GM19238 (cell line): Measurements from ENCODE around the gene YIF1B.
"Not testable (repeated sequence)": the region's sequence is repeated elsewhere in the genome, so short reads cannot be mapped to it uniquely, and the experiment has no call there.

Experiments
- DNase-seq: peaks from one replicate; pipeline ENCODE4 v3.0.0; 2011; ENCODE audit warnings: low spot score; ENCODE audit not compliant: insufficient read length

Gene YIF1B, protein sequence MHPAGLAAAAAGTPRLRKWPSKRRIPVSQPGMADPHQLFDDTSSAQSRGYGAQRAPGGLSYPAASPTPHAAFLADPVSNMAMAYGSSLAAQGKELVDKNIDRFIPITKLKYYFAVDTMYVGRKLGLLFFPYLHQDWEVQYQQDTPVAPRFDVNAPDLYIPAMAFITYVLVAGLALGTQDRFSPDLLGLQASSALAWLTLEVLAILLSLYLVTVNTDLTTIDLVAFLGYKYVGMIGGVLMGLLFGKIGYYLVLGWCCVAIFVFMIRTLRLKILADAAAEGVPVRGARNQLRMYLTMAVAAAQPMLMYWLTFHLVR

DNA sequence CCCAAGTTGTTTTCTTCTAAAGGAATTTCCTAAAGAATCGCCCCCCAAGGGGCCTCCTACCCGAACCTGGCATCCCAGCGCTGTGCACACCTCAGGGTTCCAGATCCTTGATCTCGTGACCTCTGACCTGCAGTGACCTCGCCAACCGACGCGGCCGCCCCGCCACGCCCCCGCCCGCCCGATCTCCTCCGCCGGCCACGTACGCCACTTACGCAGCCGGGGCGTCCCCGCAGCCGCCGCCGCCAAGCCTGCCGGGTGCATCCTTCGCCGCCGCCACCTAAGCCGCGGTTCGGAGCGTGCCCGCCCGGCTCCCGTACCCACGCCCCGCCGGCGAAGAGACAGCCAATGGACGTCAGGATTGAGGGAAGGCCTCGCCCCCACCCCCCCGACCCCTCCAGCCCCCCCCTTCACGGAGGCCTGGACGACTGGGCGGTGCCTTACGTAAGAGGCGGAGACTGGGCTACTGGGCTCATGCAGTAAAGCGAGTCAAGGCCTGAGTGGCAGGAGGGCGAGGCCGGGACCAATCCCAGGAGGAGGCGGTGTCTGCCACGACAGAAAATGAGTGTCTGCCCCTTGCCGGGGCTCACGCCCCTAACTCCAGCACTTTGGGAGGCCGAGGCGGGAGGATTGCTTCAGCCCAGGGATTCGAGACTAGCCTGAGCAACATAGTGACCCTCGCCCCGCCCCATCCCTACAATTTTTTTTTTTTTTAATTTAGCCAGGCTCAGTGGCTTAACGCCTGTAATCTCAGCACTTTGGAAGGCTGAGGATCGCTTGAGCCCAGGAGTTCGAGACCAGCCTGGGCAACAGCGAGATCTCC is at the start of gene YIF1B:
Gene YIF1B (minus strand): TSS at position 291 of the 820 bp plus-strand sequence. CDS start 30 bp downstream, at position 261.
- peak; percentile 98 for DNase-seq

DNA sequence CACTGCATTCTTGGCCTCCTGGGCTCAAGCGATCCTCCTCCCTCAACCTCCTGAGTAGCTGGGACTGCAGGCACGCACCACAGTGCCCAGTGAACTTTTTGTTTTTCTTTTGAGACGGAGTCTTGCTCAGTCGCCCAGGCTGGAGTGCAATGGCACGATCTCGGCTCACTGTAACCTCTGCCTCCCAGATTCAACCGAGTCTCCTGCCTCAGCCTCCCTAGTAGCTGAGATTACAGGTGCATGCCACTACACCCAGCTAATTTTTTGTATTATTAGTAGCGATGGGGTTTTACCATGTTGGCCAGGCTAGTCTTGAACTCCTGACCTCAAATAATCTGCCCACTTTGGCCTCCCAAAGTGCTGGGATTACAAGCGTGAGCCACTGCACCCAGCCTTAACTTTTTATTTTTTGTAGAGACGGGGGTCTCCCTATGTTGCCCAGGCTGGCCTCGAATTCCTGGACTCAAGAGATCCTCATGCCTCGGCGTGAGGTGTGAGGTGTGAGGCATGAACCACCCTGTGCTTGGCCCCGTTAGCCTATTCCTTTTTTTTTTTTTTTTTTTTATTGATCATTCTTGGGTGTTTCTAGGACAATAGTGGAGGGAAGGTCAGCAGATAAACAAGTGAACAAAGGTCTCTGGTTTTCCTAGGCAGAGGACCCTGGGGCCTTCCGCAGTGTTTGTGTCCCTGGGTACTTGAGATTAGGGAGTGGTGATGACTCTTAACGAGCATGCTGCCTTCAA is 47.4 kb upstream of the YIF1B start:
- DNase-seq = not testable (repeated sequence)

DNA sequence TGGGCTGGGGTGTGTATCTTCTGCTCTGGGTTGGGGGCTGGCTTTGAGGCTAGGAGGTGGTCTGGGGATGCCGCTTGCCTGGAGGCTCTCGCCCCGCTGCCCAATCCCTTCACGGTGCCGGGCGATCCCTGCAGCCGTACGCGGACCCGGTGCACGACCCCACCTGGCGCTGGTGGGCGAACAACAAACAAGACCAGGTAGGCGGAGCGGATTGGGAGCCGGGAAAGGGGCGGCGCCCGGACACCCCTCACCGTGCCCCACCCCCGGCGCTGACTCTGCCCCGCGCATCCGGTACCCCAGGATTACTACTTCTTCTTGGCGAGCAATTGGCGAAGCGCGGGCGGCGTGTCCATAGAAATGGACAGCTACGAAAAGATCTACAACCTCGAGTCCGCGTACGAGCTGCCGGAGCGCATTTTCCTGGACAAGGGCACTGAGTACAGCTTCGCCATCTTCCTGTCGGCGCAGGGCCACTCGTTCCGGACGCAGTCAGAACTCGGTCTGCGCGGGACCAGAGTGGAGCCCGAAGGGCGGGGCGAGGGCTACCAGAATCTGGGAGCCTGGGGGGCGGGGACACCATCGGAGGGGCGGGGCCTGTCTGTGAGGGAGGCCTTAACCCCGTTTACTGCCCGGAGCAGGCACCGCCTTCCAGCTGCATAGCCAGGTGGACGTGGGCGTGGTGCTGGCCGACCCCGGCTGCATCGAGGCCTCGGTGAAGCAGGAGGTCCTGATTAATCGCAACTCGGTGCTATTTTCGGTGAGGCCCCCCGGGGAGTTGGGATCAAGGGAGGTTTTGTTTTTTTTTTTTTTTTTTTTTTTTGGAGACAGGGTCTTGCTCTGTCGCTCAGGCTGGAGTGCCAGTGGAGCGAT is 46.6 kb upstream of the YIF1B start:
- DNase-seq = peak; percentile 60

DNA sequence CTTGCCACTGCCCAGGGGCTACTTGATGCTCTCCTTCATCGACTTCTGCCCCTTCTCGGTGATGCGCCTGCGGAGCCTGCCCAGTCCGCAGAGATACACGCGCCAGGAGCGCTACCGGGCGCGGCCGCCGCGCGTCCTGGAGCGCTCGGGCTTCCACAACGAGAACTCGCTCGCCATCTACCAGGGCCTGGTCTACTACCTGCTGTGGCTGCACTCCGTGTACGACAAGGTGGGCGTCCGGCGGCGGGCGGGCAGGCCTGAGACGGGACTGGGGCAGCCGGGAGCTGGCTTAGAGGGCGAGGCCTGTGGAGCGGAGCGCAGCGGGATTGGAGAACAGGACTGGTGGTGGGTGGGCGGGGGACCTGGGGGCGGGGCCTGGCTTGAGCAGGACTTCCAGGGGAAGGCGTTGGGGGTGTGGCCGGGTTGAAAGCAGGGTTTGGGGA is 45.9 kb upstream of the YIF1B start:
- peak; percentile 63 for DNase-seq

DNA sequence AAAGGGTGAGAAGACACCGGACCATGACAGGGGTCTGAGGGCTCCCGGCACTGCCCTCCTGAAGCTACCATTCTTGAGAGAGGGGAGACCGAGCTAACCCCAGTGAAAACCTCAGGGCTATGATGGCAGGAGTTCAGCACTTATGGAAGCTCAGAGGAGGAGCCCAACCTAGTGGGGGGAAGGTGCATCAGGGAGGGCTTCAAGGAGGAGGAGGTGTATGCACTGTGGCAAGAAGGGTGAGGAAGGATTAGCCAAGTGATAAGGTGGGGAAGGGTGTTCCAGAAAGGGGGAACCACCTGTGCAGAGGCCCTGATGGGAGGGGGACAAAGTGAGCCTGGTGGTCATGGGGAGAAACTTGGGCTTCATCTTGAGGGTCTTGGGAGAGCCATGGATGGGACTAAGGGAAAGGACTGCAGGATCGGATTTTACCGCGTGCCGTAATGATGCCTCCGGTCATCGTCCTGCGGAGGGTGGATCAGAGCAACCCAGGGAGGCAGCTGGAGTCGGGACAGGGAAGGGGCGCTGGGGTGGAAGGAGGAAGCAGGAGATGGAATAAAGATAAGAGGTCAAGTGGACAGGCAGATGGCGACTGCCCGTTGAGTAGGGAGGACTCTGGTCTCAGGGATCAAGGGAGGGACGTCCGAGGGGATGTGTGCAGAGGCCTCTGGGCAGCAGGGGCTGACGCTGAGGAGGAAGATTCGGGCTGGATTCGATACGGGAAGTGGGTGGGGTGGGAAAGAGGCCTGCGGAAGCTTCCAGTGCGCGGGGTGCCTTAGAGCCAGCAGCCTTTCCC is 45.3 kb upstream of the YIF1B start:
- no peak for DNase-seq

DNA sequence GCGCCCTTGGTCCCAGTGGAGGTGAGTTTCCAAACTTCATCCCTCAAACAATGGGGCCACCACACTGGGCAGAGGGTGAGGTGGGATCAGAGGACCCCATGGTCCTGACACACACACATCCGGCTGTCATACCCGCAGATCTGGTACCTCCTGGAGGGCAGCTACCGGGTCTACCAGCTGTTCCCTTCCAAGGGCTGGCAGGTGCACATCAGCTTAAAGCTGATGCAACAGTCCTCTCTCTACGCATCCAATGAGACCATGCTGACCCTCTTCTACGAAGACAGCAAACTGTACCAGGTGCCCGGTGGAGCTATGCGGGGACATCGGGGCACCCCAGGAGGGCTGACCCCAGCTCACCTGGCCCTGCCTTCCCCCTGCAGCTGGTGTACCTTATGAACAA is 44.6 kb upstream of the YIF1B start:
- DNase-seq = no peak

DNA sequence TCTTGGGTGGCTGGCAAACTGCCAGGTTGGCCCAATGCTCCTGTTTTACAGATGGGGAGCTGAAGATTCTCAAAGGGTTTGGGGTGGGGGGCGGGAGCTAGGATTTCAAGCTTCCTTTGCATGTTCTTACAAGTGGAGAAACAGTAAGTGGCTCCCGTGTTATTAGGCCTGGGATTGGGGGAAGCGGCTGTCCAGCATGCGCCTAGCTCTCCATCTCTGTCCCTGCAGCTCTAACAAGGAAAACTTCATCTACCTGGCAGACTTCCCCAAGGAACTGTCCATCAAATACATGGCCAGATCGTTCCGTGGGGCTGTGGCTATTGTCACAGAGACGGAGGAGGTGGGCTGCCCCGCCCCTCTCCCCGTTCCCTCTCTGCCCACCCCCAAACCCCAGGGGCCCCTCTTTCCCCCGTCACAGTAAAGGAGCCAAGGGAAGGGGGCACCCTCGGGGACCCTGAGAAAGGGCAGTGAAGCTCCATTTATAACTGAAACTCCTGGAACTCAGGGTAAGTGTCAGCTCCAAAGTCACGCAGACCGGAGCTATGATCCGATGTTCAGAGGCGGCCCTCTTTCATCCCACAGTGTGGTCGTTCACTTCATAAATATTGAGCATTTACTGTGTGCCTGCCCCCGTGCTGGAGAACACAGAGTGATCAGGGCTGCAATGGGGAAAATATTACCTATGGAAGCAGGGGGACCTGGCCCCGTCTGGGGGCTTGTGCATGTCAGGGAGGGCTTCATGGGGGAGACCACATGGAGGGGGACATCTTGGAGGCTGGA is 43.7 kb upstream of the YIF1B start:
- DNase-seq = no peak

DNA sequence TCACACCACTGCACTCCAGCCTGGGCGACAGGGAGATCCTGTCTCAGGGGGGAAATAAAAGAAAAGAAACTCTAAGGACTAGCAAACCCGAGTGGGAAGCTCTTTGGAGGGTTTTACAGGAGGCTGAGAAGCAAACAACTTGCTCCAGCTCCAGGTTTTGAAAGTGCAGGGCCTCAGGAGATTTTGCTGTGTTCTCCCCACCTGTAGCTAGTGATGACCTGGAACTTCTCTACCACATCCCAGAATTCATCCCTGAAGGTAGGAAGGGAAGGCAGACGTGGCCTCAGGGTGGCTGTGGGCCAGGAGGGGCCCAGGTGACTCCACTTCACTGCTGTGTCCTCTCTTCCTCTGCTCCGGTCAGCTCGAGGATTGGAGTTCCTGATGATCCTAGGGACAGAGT is 42.3 kb upstream of the YIF1B start:
- no peak for DNase-seq

DNA sequence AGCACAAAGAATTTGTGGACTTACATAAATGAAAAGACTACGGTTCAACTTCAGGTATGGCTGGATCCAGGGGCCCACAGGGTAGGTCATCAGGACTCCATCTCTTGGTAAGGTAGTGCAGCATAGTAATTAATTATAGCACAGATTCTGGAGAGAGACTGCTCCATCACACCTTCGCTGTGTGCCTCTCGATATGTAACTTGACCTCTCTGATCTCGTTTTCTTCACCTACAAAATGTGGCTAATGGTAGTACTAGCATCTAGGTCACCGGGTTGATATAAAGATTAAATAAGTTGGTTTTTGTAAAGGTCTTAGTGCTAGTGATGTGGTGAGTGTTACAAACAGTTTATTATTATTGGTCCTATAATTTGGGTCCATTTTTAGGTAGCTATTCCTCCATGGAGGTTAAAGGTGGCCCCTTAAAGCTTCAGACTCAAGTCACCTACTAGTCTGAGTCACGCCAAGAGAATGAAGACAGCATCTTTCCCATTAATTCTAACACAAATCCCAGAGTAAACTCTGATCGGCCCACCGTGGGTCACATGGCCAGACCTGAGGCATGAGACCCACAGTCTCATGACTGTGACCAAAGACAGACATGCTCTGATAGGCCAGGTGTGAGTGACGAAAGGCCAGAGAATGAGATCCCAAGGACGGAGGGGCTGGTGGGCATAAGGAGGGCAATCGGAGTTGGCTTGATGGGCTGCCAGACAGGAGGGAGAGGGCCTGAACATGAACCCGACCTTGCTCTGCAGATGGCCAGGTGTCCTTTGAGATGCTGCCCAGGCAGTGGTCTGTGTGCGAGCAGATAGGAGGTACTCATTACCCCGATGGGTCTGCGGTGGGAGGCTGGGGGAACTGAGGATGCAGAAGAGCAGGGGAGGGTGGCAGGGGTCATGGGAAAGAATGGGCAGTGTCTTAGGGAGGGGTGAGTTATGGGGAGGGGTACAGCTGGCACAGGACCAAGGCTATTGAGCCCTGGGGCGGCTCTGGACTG is 40.3 kb upstream of the YIF1B start:
- no peak for DNase-seq

DNA sequence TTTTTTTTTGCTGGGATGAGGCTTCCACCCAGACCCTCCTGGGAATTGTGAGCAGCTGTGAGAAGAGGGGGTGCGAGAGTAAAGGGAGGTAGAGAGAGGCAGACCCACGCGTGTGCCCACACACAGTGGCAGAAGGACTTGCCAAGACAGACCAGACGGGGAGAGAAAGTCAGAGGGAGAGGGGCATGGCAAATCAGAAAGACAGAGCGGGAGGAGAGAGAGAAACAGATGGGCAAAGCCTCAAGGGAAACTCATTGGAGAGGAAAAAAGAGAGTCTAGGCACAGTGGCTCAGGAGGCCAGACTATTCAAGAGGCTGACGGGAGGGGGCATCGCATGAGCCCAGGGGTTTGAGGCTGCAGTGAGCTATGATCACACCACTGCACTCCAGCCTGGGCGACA is 36.9 kb upstream of the YIF1B start:
- no peak for DNase-seq

DNA sequence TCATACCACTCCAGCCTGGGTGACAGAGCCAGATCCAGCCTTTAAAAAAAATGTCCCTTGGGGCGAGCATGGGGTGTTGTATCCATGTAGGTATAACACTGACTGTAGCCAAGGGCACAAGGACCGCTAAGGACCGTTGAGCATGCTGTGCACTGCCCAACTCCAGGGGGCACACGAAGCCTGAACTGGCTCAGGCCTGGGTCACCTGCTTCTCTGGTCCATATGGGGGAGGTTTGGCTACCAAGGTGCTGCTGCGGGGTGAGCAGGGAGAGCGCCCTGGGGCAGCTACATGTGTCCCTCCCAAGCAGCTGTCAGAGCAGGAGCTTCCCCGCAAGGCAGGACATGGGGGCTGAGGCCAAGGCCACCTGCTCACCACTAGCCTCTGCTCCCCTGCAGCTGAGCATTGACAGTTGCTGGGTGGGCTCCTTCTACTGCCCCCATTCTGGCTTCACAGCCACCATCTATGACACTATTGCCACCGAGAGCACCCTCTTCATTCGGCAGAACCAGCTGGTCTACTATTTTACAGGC is 36.2 kb upstream of the YIF1B start:
- no peak for DNase-seq

DNA sequence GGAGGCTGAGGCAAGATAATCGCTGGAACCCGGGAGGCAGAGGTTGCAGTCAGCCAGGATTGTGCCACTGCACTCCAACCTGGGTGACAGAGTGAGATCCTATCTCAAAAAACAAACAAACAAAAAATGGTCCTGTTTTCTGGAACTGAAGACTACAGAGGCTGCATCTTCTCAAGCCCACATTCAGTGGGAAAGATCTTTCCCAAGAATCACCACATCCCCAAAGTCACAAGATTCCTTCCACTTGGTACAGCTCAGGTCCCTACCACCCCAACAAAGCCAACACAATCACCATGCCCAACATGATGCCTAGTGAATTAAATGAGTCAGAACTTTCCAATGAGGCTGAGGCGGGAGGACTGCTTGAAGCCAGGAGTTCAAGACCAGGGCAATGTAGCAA is 35.1 kb upstream of the YIF1B start:
- DNase-seq = no peak

DNA sequence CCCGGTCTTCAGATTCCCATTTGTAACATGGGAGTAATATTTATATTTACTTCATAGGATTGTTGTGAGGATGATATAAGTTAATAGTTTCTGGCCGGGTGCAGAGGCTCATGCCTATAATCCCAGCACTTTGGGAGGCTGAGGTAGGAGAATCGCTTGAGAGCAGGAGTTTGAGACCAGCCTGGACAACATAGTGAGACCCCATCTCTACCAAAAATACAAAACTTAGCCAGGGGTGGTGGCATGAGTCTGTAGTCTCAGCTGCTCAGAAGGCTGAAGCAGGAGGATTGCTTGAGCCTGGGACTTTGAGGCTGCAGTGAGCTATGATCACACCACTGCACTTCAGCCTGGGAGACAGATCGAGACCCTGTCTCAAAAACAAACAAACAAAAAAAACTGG is 31.1 kb upstream of the YIF1B start:
- no peak for DNase-seq

DNA sequence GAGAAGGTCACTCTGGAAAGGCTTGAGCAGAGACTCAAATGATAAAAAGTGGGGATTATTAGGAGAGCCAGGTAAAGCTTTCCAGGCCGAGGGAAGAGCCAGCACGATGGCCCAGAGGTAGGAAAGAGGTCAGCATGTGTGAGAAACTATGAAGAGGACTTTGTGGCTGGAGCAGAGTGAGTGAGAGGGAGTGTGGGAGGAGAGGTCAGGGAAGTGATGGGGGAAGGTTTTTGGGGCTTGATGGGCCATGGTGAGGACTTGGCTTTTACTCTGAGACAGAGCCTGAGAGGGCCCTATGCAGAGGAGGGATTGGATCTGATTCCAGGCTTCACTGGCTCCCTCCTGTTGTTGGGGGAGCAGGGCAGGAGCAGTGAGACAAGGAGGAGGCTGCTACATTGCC is 25.2 kb upstream of the YIF1B start:
- no peak for DNase-seq

DNA sequence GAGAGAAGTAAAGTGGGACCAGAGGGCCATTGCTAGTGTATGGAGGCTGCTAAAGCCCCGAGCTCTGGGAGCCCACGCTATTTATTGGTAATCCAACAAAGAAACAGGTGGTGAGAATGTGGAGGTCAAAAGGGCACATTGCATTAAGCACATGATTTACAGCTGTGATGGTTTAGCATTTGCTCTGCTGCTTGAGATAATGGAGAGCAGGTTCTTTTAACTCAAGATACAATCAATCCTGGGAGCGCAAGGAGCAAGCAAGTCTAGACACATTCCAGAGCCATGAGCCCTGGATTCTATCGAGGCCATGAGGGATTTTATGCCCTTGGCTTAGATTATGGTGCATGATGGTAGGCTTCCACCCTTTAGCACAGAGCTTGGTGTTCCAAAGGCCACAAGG is 23.3 kb upstream of the YIF1B start:
- DNase-seq = not testable (repeated sequence)

DNA sequence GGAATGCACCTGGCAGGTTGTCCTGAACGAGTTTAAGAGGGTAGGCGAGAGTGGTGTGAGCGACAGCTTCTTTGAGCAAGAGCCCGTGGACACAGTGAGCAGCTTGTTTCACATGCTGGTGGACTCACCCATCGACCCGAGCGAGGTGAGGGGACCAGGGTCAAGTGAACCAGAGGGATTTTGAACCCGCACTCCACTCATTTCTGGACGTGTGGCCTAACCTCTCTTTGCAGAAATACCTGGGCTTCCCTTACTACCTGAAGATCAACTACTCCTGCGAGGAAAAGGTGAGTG is 21.6 kb upstream of the YIF1B start:
- DNase-seq = no peak

DNA sequence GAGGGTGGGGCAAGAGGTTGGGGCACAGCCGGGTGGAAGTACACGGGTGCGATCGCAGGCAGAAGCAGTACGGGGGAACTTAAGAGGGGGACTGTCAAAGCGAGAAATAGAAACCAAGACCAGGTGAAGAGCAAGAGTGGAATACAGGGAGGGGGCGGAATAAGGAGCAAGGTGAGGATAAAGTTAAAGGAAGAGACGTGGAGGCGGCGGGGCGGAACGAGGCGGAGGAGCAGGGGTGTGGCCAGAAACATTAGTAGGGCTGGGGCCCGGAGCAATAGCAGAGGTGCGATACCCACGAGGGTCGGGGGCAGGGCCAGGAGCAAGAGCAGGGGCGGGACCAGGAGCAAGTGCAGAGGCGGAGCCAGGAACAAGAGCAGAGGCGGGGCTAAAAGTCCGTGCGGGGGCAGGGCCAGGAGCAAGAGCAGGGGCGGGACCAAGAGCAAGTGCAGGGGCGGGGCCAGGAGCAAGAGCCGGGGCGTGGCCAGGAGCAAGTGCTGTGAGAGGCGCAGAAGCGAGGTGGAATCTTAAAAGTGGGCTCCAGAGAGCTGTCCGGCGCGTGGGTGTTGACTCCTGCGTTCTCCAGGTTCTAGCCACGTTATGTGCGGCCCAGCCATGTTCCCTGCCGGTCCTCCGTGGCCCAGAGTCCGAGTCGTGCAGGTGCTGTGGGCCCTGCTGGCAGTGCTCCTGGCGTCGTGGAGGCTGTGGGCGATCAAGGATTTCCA is 21.1 kb upstream of the YIF1B start:
- DNase-seq = peak; percentile 76
